ENCODE measurements around the gene IL36RN. TPM values are rescaled to one million over a fixed set of nuclear protein-coding genes. Genes with fewer than 3 reads are reported as not detected.

Gene IL36RN
- total and polyA plus RNA-seq, 2 donors from 2014 or later = not detected

DNA sequence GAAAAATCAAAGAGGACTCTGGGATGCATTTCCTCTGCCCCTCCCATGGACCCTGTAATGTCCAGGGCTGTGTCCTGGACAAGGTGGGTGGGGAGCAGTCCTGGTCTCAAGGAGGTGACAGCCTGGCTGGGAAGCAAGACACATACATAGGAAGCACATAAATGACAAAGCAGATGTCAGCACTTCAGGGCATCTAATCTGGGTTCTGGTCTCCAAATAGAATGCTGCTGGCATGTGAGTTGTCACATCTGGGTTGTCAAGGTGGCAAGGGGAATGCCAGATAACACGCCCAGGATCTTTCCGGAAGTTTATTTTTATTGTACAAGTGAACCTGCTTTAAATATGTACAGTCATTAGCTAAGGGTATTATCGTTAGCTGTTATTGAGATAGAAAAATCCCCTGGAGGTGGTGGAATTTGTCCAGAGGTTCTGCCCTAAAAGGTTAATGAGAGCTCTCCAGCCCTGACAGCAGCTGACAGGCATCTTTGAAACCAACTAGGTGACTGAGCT lies 14.4 kb downstream of the IL36RN start:
- Histone ChIP-seq H3K27ac (ENCODE audit: low read depth in 2 of 2, low read length in 2 of 2) (no peak overlapping the region), H3K4me1 (ENCODE audit: control insufficient read depth in 2 of 3, insufficient read depth in 2 of 3, low read depth in 1 of 3, low read length in 3 of 3) (no peaks in the 10 kb centered on the region), H3K36me3 (ENCODE audit: control insufficient read depth in 2 of 3, insufficient read depth in 3 of 3, low read length in 3 of 3) (no peaks in the 10 kb centered on the region), H3K4me3 (ENCODE audit: low read length in 3 of 3) (no peak overlapping the region), H3K9ac (ENCODE audit: low read length in 3 of 3) (no peak overlapping the region), H3K27me3 (ENCODE audit: control insufficient read depth, insufficient read depth, low read length) (no peaks in the 10 kb centered on the region), H3K9me3 (ENCODE audit: control insufficient read depth in 2 of 3, insufficient read depth in 1 of 3, low read length in 3 of 3) (no peaks in the 10 kb centered on the region)
- no peak for FAIRE-seq
- no peak for DNase-seq
- intact Hi-C loops (cut with DNase I) = no loop called here
- TF ChIP-seq, protein P1, sequence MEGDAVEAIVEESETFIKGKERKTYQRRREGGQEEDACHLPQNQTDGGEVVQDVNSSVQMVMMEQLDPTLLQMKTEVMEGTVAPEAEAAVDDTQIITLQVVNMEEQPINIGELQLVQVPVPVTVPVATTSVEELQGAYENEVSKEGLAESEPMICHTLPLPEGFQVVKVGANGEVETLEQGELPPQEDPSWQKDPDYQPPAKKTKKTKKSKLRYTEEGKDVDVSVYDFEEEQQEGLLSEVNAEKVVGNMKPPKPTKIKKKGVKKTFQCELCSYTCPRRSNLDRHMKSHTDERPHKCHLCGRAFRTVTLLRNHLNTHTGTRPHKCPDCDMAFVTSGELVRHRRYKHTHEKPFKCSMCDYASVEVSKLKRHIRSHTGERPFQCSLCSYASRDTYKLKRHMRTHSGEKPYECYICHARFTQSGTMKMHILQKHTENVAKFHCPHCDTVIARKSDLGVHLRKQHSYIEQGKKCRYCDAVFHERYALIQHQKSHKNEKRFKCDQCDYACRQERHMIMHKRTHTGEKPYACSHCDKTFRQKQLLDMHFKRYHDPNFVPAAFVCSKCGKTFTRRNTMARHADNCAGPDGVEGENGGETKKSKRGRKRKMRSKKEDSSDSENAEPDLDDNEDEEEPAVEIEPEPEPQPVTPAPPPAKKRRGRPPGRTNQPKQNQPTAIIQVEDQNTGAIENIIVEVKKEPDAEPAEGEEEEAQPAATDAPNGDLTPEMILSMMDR (IDR thresholded peaks at IDR 0.05; ENCODE audit: borderline replicate concordance, extremely low read depth, insufficient read depth) = no peak

DNA sequence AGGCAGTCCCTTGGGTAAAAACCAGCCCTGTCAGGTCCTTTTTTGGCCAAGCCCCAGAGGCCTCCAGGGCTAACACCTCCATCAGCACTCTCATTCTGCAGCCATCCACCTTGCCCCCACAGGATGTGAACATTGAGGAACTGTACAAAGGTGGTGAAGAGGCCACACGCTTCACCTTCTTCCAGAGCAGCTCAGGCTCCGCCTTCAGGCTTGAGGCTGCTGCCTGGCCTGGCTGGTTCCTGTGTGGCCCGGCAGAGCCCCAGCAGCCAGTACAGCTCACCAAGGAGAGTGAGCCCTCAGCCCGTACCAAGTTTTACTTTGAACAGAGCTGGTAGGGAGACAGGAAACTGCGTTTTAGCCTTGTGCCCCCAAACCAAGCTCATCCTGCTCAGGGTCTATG lies 16.0 kb downstream of the IL36RN start:
- intact Hi-C loops (cut with DNase I) = no loop called here
- Histone ChIP-seq H3K27me3 (ENCODE audit: control insufficient read depth, insufficient read depth, low read length) (no peaks in the 10 kb centered on the region), H3K9me3 (ENCODE audit: control insufficient read depth in 2 of 3, insufficient read depth in 1 of 3, low read length in 3 of 3) (no peaks in the 10 kb centered on the region), H3K36me3 (ENCODE audit: control insufficient read depth in 2 of 3, insufficient read depth in 3 of 3, low read length in 3 of 3) (no peaks in the 10 kb centered on the region), H3K27ac (ENCODE audit: low read depth in 2 of 2, low read length in 2 of 2) (no peak overlapping the region), H3K4me1 (ENCODE audit: control insufficient read depth in 2 of 3, insufficient read depth in 2 of 3, low read depth in 1 of 3, low read length in 3 of 3) (no peaks in the 10 kb centered on the region), H3K4me3 (ENCODE audit: low read length in 3 of 3) (no peak overlapping the region), H3K9ac (ENCODE audit: low read length in 3 of 3) (no peak overlapping the region)
- no peak for DNase-seq
- FAIRE-seq = no peak
- TF ChIP-seq, protein P1 (IDR thresholded peaks at IDR 0.05; ENCODE audit: borderline replicate concordance, extremely low read depth, insufficient read depth) = no peak

DNA sequence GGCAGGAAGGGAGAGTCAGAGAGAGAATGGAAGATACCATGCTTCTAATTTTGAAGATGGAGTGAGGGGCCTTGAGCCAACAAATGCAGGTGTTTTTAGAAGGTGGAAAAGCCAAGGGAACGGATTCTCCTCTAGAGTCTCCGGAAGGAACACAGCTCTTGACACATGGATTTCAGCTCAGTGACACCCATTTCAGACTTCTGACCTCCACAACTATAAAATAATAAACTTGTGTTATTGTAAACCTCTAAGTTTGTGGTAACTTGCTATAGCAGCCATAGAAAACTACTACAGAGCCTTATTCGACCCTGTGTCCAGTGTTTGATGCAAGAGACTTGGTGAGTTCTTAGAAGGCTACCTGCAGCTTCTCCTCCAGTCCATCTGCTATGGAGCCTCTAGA lies 16.6 kb downstream of the IL36RN start:
- no peaks in the 10 kb centered on the region for H3K27me3 ChIP-seq (ENCODE audit: control insufficient read depth, insufficient read depth, low read length)
- TF ChIP-seq, protein P1 (IDR thresholded peaks at IDR 0.05; ENCODE audit: borderline replicate concordance, extremely low read depth, insufficient read depth) = no peak
- no peak overlapping the region for H3K9ac ChIP-seq (ENCODE audit: low read length in 3 of 3)
- FAIRE-seq (no peak), DNase-seq (no peak)
- intact Hi-C loops (cut with DNase I) = no loop called here
- H3K9me3 ChIP-seq (ENCODE audit: control insufficient read depth in 2 of 3, insufficient read depth in 1 of 3, low read length in 3 of 3) = no peaks in the 10 kb centered on the region
- H3K27ac ChIP-seq (ENCODE audit: low read depth in 2 of 2, low read length in 2 of 2) = no peak overlapping the region
- H3K36me3 ChIP-seq (ENCODE audit: control insufficient read depth in 2 of 3, insufficient read depth in 3 of 3, low read length in 3 of 3) = no peaks in the 10 kb centered on the region
- no peaks in the 10 kb centered on the region for H3K4me1 ChIP-seq (ENCODE audit: control insufficient read depth in 2 of 3, insufficient read depth in 2 of 3, low read depth in 1 of 3, low read length in 3 of 3)
- H3K4me3 ChIP-seq (ENCODE audit: low read length in 3 of 3) = no peak overlapping the region
